C4-2B (cell line): Measurements from ENCODE around the gene C3orf70.

Experiments
- CTCF ChIP-seq: fragments of 450-650 bp; conservative IDR thresholded peaks from 2 replicates; pipeline ENCODE4 v1.5.1; 2017; ENCODE audit warnings: mild to moderate bottlenecking
- ZFX ChIP-seq: fragments of 450-650 bp; IDR thresholded peaks from 2 replicates; pipeline ENCODE4 v1.6.1; 2017

DNA sequence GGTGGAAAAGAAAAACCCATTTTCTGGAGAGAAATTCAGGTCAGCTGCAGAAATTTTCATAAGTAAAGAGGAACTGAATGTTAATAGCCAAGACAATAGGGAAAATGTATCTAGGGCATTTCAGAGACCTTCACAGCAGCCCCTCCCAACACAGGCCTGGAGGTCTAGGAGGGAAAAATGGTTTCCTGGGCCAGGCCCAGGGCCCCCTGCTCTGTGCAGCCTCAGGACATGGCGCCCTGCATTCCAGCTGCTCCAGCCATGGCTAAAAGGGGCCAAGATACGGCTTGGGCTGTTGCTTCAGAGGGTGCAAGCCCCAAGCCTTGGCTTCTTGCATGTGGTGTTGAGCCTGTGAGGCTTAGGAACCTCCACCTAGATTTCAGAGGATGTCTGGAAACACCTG lies 92.2 kb downstream of the C3orf70 start:
- no peak for TF ChIP-seq CTCF
- no peak for TF ChIP-seq ZFX
